Vagina (tissue), 2 donors: ENCODE measurements around the gene SEL1L. TPM values are rescaled to one million over a fixed set of nuclear protein-coding genes. Genes with fewer than 3 reads are reported as not detected.

ENCODE experiments used
- DNase-seq, 2 donors: peaks; one replicate each; pipeline ENCODE4 v3.0.0-alpha.2; 2017; ENCODE audit errors: extremely low spot score in 2 of 2
- H3K27ac ChIP-seq: fragments of 200-600 bp; sonication (generic); one replicate; pipeline ENCODE4 v1.5.1; 2019
- H3K27me3 ChIP-seq: fragments of 200-600 bp; sonication (generic); one replicate; pipeline ENCODE4 v1.5.1; 2019
- H3K36me3 ChIP-seq, 2 donors: fragments of 200-600 bp; sonication (generic); one replicate each; pipeline ENCODE4 v1.5.1; 2017 to 2019
- H3K4me1 ChIP-seq: fragments of 200-600 bp; sonication (generic); one replicate; pipeline ENCODE4 v1.5.1; 2019
- H3K4me3 ChIP-seq, 2 donors: fragments of 200-600 bp; sonication (generic); 1 replicate in 1 of 2; 2 replicates in 1 of 2; pipeline ENCODE4 v1.5.1; 2016 to 2019
- H3K9me3 ChIP-seq: fragments of 200-600 bp; sonication (generic); one replicate; pipeline ENCODE4 v1.5.1; 2019
- POLR2A ChIP-seq, 2 donors: fragments of 450-650 bp; IDR thresholded peaks; one replicate each; pipeline ENCODE4 v1.6.1; 2017; ENCODE audit warnings: antibody characterized with exemption in 2 of 2, mild to moderate bottlenecking in 2 of 2, moderate library complexity in 2 of 2
- POLR2AphosphoS5 ChIP-seq, 2 donors: sonication (generic); formaldehyde crosslinking; IDR thresholded peaks; one replicate each; pipeline ENCODE4 v1.9.0; 2017; ENCODE audit warnings: antibody characterized with exemption in 2 of 2, mild to moderate bottlenecking in 2 of 2, low read depth in 1 of 2; ENCODE audit not compliant: insufficient read depth in 1 of 2
- intact Hi-C: fragments of 100-400 bp; cut with DNase I; formaldehyde crosslinking; loops from one replicate; pipeline ENCODE4 v1.15.1; 2023
- total RNA-seq: library from RNA; depleted of rRNA; stranded (reverse); fragments of >200 nt; gene quantifications from one replicate; pipeline ENCODE4 v1.2.3, GENCODE V29; 2016
- TF ChIP-seq, protein P1 (sequence below), 3 experiments: fragments of 450-650 bp in 2 of 3; fragments of 200-600 bp in 1 of 3; sonication (generic) in 1 of 3; IDR thresholded peaks; one replicate each; pipeline ENCODE4 v1.5.1; 2017 to 2019; ENCODE audit warnings: antibody characterized with exemption in 3 of 3, mild to moderate bottlenecking in 2 of 3, moderate library complexity in 2 of 3

SEL1L gene
- total RNA-seq, 1 donor from 2014 or later: 28.2 TPM

DNA sequence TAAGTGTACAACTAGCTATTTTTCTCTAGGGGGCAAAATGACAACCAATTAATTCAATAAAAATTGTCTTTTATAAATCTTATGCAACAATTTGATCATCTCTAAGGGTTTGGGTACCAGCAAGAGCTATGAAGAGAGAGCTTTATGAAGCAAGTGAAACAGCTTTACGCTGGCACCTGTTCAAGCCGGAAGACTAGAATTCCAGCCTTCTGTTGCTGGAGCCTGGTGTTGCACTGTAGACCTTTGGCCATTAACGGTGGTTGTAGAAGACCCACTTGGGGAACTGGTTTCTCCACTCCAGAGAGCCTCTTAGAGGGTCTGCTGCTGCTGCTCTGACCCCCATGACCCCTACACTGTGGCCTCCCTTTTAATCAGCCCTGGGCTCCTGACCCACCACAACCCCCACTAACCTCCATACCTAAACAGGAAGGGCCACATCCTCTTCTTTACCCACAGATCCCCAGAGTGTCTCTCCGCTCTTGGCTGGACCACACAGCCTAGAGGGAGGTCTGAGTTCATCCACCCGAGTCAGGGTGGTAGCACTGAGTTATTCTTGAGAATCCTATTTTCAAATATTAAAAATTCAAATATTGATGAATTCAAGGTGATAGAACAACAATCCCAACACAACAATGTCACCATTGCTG is 79.0 kb downstream of the SEL1L start:
- intact Hi-C loops: loop anchor here (2.0 kb wide), 1 partner anchor 186 kb away; no protein-coding TSS in a partner anchor
- no peaks in the 10 kb centered on the region for H3K36me3 ChIP-seq
- H3K4me1 ChIP-seq: peaks cover 7% of the 10 kb centered on the region
- no peak for TF ChIP-seq POLR2A (IDR thresholded peaks at IDR 0.05)
- TF ChIP-seq POLR2AphosphoS5 (IDR thresholded peaks at IDR 0.05; ENCODE audit: insufficient read depth in 1 of 2, low read depth in 1 of 2): no peak
- TF ChIP-seq, protein P1, sequence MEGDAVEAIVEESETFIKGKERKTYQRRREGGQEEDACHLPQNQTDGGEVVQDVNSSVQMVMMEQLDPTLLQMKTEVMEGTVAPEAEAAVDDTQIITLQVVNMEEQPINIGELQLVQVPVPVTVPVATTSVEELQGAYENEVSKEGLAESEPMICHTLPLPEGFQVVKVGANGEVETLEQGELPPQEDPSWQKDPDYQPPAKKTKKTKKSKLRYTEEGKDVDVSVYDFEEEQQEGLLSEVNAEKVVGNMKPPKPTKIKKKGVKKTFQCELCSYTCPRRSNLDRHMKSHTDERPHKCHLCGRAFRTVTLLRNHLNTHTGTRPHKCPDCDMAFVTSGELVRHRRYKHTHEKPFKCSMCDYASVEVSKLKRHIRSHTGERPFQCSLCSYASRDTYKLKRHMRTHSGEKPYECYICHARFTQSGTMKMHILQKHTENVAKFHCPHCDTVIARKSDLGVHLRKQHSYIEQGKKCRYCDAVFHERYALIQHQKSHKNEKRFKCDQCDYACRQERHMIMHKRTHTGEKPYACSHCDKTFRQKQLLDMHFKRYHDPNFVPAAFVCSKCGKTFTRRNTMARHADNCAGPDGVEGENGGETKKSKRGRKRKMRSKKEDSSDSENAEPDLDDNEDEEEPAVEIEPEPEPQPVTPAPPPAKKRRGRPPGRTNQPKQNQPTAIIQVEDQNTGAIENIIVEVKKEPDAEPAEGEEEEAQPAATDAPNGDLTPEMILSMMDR (IDR thresholded peaks at IDR 0.05): no peak
- no peak overlapping the region for H3K4me3 ChIP-seq
- no peaks in the 10 kb centered on the region for H3K9me3 ChIP-seq
- no peaks in the 10 kb centered on the region for H3K27me3 ChIP-seq
- H3K27ac ChIP-seq: no peak overlapping the region
- DNase-seq: no peak

DNA sequence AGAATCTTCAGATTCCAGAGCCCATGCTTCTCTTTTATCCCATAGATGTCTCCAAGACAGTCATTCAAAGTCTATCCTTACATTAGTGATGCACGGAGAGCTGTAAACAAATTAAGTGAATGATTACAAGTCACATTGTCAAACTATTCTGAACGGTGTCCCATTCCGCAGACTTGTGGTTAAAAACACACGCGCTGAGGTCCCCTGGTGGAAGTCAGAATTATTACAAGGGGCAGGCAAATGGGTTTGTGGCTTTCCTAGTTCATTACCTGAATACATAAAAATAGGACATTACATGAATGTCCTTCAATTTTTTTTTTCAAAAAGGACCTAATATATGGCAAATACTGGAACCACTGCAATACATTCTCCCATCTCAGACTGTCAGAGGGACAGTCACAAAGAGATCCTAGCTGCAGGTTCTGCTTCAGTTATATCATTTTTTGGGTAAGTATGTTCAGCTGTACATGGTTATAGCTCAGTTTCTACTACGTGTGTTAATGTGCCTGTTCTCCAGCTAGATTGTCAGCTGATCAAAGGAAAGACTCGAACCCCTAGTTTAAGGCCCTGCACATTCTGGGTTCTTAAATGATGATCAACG is 80.4 kb downstream of the SEL1L start:
- DNase-seq: no peak
- intact Hi-C loops: no loop called here

DNA sequence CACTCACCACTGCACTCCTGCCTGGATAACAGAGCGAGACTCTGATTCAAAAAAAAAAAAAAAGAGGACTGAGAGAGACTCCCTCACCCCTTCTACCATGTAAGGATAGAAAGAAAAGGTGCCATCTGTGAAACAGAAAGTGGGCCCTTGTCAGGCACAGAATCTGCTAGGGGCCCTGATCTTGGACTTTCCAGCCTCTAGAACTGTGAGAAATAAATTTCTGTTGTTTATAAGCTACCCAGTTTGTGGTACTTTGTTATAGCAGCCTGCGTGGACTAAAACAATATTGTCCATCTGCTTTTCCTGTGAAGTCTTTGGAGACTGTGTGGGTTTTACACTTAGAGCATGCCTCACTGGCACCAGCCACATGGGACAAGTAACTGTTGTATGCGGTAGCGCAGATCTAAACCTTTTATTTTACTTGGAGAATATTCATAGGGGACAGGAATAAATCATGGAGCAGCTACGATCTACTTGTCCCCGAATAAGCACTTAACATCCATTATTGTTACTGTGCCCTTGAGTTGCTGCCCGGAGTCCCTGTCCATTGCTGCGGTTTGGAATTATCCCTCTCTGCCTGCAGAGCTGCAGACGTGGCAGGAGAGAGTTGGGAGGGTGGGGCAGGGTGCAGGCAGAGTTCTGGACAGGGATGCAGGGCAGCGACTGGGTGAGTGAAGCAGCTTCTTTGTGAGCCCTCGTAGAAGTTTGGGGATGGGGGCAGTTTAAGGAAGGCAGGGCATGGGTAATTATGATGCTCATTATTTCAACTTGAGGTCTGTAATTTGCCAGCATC is 81.1 kb downstream of the SEL1L start:
- no peaks in the 10 kb centered on the region for H3K9me3 ChIP-seq
- no peaks in the 10 kb centered on the region for H3K27me3 ChIP-seq

More for the DNA sequence above, 80.4 kb downstream of the SEL1L start:
- Histone ChIP-seq H3K36me3 (no peaks in the 10 kb centered on the region), H3K27ac (no peak overlapping the region), H3K4me1 (peaks cover 19% of the 10 kb centered on the region), H3K27me3 (no peaks in the 10 kb centered on the region), H3K4me3 (no peak overlapping the region), H3K9me3 (no peaks in the 10 kb centered on the region)
- TF ChIP-seq POLR2AphosphoS5 (IDR thresholded peaks at IDR 0.05; ENCODE audit: insufficient read depth in 1 of 2, low read depth in 1 of 2) (peak in 1 of 2 donors; percentile 39), POLR2A (IDR thresholded peaks at IDR 0.05) (no peak)
- TF ChIP-seq, protein P1 (IDR thresholded peaks at IDR 0.05): peak; percentile 73 to 82 (median 82)

DNA sequence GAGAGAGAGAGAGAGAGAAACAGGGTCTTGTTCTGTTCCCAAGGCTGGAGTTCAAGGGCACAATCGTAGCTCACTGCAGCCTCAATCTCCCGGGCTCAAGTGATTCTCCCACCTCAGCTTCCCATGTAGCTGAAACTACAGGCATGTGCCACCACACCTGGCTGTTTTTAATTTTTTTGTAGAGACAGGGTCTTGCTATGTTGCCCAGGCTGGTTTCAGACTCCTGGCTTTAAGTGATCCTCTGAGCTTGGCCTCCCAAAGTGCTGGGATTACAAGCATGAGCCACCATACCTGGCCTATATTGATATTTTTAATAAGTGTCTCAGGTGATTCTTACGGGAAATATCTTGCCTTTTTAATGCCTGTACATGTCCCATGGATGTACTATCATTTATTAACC is 82.7 kb downstream of the SEL1L start:
- no peak for TF ChIP-seq POLR2AphosphoS5 (IDR thresholded peaks at IDR 0.05; ENCODE audit: insufficient read depth in 1 of 2, low read depth in 1 of 2)
- TF ChIP-seq, protein P1 (IDR thresholded peaks at IDR 0.05): no peak
- no peak for TF ChIP-seq POLR2A (IDR thresholded peaks at IDR 0.05)
- no peak for DNase-seq
- Histone ChIP-seq H3K27me3 (no peaks in the 10 kb centered on the region), H3K36me3 (no peaks in the 10 kb centered on the region), H3K27ac (no peak overlapping the region), H3K4me3 (no peak overlapping the region), H3K4me1 (peaks cover 19% of the 10 kb centered on the region), H3K9me3 (no peaks in the 10 kb centered on the region)
- intact Hi-C loops: no loop called here

More for the DNA sequence above, 81.1 kb downstream of the SEL1L start:
- no peak overlapping the region for H3K4me3 ChIP-seq
- no peaks in the 10 kb centered on the region for H3K36me3 ChIP-seq
- peaks cover 19% of the 10 kb centered on the region for H3K4me1 ChIP-seq
- no peak for DNase-seq
- TF ChIP-seq POLR2A (IDR thresholded peaks at IDR 0.05) (no peak), POLR2AphosphoS5 (IDR thresholded peaks at IDR 0.05; ENCODE audit: insufficient read depth in 1 of 2, low read depth in 1 of 2) (no peak)
- TF ChIP-seq, protein P1 (IDR thresholded peaks at IDR 0.05): no peak
- no peak overlapping the region for H3K27ac ChIP-seq
- intact Hi-C loops: no loop called here
